HCT116 (cell line): Measurements from ENCODE around the gene CYP4F2. TPM values are rescaled to one million over a fixed set of nuclear protein-coding genes. Genes with fewer than 3 reads are reported as not detected.
A peak's percentile ranks its signal among the peaks of the same experiment; 100 is the strongest.

Source experiments
- ATAC-seq: fragments of 200-7000 bp; cut with Tn5 transposase; 2 replicates; pipeline ENCODE4 v1.9.1; 2020; ENCODE audit warnings: mild to moderate bottlenecking, moderate library complexity
- BruUV-seq: library from RNA; stranded (reverse); fragments of 400-500 nt; replicated peaks from 2 replicates; lab custom pipeline; 2021; lab: Mats Ljungman, UMichigan
- CTCF ChIA-PET: fragments of 300-600 bp; sonication (Branson Sonifier 250); formaldehyde crosslinking; loops from one replicate; lab custom pipeline; 2021; ENCODE audit warnings: antibody characterized with exemption; lab: Charles Lee
- POLR2A ChIA-PET: fragments of 300-600, 350-600 bp; sonication (Branson Sonifier 250); formaldehyde crosslinking; loops from one replicate; lab custom pipeline; 2021; ENCODE audit warnings: antibody characterized with exemption; lab: Charles Lee
- RAD21 ChIA-PET, 2 experiments: fragments of 300-600 bp; sonication (Branson Sonifier 250); formaldehyde crosslinking; loops; one replicate each; lab custom pipeline; 2023; ENCODE audit warnings: low total read pairs in 2 of 2; ENCODE audit not compliant: uncharacterized antibody in 2 of 2, unreplicated experiment in 2 of 2, low non-redundant PET in 1 of 2; lab: Charles Lee
- DNase-seq: peaks from one replicate; pipeline ENCODE4 v3.0.0-alpha.2; 2010; ENCODE audit warnings: low read depth, low spot score
- H2AFZ ChIP-seq: fragments of 200-600 bp; shearing (Covaris generic), sonication (generic); 2 replicates; pipeline ENCODE4 v1.6.1; 2017; ENCODE audit warnings: low read depth, mixed run types, mixed read lengths, antibody characterized with exemption, low read length; ENCODE audit not compliant: poor library complexity, severe bottlenecking
- H3K27ac ChIP-seq: 2 replicates; pipeline ENCODE4 v1.5.1; 2012; ENCODE audit warnings: low read depth, low read length
- H3K27me3 ChIP-seq: fragments of 200-600 bp; sonication (generic); 2 replicates; pipeline ENCODE4 v1.6.1; 2016; ENCODE audit warnings: mixed run types, low read length, mixed read lengths; ENCODE audit not compliant: insufficient read depth
- H3K36me3 ChIP-seq, 2 experiments: fragments of 200-500 bp in 1 of 2; fragments of 200-600 bp in 1 of 2; sonication (Bioruptor generic) in 1 of 2; sonication (generic) in 1 of 2; 2 replicates each; pipeline versions ENCODE4 v1.5.1 to v1.6.1; 2014 to 2016; ENCODE audit warnings: low read length in 2 of 2, inconsistent platforms in 1 of 2, mixed read lengths in 1 of 2, mixed run types in 1 of 2; ENCODE audit not compliant: insufficient read depth in 2 of 2, control insufficient read depth in 1 of 2
- H3K4me1 ChIP-seq, 2 experiments: fragments of 200-600 bp in 1 of 2; sonication (generic) in 1 of 2; 2 replicates each; pipeline versions ENCODE4 v1.5.1 to v1.6.1; 2012 to 2017; ENCODE audit warnings: low read length in 2 of 2, inconsistent platforms in 1 of 2, mild to moderate bottlenecking in 1 of 2, mixed read lengths in 1 of 2, mixed run types in 1 of 2, moderate library complexity in 1 of 2; ENCODE audit not compliant: insufficient read depth in 2 of 2, control insufficient read depth in 1 of 2
- H3K4me2 ChIP-seq: fragments of 200-600 bp; sonication (generic); 2 replicates; pipeline ENCODE4 v1.6.1; 2017; ENCODE audit warnings: mixed run types, low read length, mixed read lengths
- H3K4me3 ChIP-seq, 2 experiments: fragments of 200-600 bp in 1 of 2; sonication (generic) in 1 of 2; replicated peaks in 1 of 2; 2 replicates each; pipeline ENCODE4 v1.5.1; 2011 to 2016; ENCODE audit warnings: low read length in 2 of 2, control low read depth in 1 of 2, low read depth in 1 of 2, mild to moderate bottlenecking in 1 of 2, mixed read lengths in 1 of 2, mixed run types in 1 of 2
- H3K79me2 ChIP-seq: fragments of 200-600 bp; sonication (generic); 2 replicates; pipeline ENCODE4 v1.6.1; 2017; ENCODE audit warnings: mild to moderate bottlenecking, mixed run types, low read length, moderate library complexity, mixed read lengths; ENCODE audit not compliant: insufficient read depth
- H3K9ac ChIP-seq: fragments of 200-600 bp; sonication (generic); 2 replicates; pipeline ENCODE4 v1.6.1; 2016; ENCODE audit warnings: low read length, mixed read lengths
- H3K9me2 ChIP-seq: fragments of 200-600 bp; sonication (generic), shearing (Covaris generic); 2 replicates; pipeline ENCODE4 v1.6.1; 2017; ENCODE audit warnings: mixed run types, mild to moderate bottlenecking, moderate library complexity; ENCODE audit not compliant: insufficient read depth
- H3K9me3 ChIP-seq, 2 experiments: fragments of 200-500 bp in 1 of 2; fragments of 200-600 bp in 1 of 2; sonication (Bioruptor generic) in 1 of 2; sonication (generic) in 1 of 2; 2 replicates each; pipeline ENCODE4 v1.6.1; 2014 to 2017; ENCODE audit warnings: low read length in 2 of 2, mixed read lengths in 2 of 2, inconsistent platforms in 1 of 2, low read depth in 1 of 2, mild to moderate bottlenecking in 1 of 2, mixed run types in 1 of 2, moderate library complexity in 1 of 2; ENCODE audit not compliant: control insufficient read depth in 1 of 2, insufficient read depth in 1 of 2
- H4K20me1 ChIP-seq: fragments of 200-600 bp; sonication (generic), shearing (Covaris generic); 2 replicates; pipeline ENCODE4 v1.6.1; 2017; ENCODE audit warnings: mixed run types, mild to moderate bottlenecking, moderate library complexity; ENCODE audit not compliant: insufficient read depth
- ATF3 ChIP-seq: IDR thresholded peaks from 2 replicates; pipeline ENCODE4 v1.6.1; 2012
- CBX3 ChIP-seq: IDR thresholded peaks from 2 replicates; pipeline ENCODE4 v1.6.1; 2012; ENCODE audit warnings: low read depth
- CEBPB ChIP-seq: IDR thresholded peaks from 2 replicates; pipeline ENCODE4 v1.6.1; 2012; ENCODE audit warnings: low read depth
- EZH2phosphoT487 ChIP-seq: fragments of 200-600 bp; IDR thresholded peaks from 2 replicates; pipeline ENCODE4 v1.6.1; 2018; ENCODE audit warnings: antibody characterized with exemption, borderline replicate concordance
- MAX ChIP-seq: IDR thresholded peaks from 2 replicates; pipeline ENCODE4 v1.6.1; 2012
- POLR2AphosphoS5 ChIP-seq: IDR thresholded peaks from 2 replicates; pipeline ENCODE4 v1.6.1; 2011; ENCODE audit warnings: mild to moderate bottlenecking, low read depth, low read length, moderate library complexity
- SP1 ChIP-seq: IDR thresholded peaks from 2 replicates; pipeline ENCODE4 v1.6.1; 2012; ENCODE audit warnings: low read depth
- YY1 ChIP-seq: IDR thresholded peaks from 2 replicates; pipeline ENCODE4 v1.6.1; 2011; ENCODE audit warnings: low read length, low read depth, moderate library complexity, mild to moderate bottlenecking; ENCODE audit not compliant: insufficient replicate concordance; ENCODE audit errors: extremely low read depth
- ZFX ChIP-seq: fragments of 450-650 bp; IDR thresholded peaks from 2 replicates; pipeline ENCODE4 v1.6.1; 2017
- intact Hi-C: fragments of 100-400 bp; cut with micrococcal nuclease; formaldehyde crosslinking; loops from 2 replicates; pipeline ENCODE4 v1.10.0; 2022
- total RNA-seq: library from RNA; stranded (reverse); gene quantifications from one replicate; pipeline ENCODE4 v1.2.1, GENCODE V29; 2021; ENCODE audit not compliant: unreplicated experiment
- TF ChIP-seq, protein P1 (sequence below): IDR thresholded peaks from 2 replicates; pipeline ENCODE4 v1.6.1; 2012; ENCODE audit warnings: low read depth

CYP4F2 gene
- total RNA-seq, 1 experiment from 2014 or later: 1.1 TPM

DNA sequence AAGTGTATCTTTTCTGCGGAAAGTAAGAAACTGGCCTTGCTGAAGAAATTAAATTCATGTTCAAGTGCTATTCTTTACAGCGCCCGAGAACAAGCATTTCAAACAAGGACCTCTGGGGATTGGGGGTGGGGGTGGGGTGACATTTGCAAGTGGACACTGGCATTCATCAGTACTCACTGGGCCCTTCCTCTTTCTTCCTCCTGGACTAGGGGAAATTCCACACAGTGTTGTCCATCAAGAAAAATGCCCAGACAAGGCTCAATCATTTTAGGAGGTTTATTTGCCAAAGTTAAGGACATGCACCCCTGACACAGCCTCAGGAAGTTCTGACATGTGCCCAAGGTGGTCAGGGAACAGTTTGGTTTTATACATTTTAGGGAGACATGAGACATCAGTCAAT lies 59.5 kb downstream of the CYP4F2 start:
- Histone ChIP-seq H2AFZ (no peak overlapping the region), H3K4me2 (peak overlapping the region; percentile 78), H3K9me3 (no peaks in the 10 kb centered on the region), H3K4me3 (peak overlapping the region; percentile 59 to 60), H3K36me3 (peaks cover 0 to 14% of the 10 kb centered on the region in 2 experiments; a peak in 1 of 4 replicates), H4K20me1 (no peaks in the 10 kb centered on the region), H3K27ac (peak overlapping the region; percentile 100), H3K27me3 (no peaks in the 10 kb centered on the region), H3K9ac (peak overlapping the region; percentile 97), H3K4me1 (peaks cover 37 to 80% of the 10 kb centered on the region in 2 experiments), H3K79me2 (peaks cover 14% of the 10 kb centered on the region), H3K9me2 (no peaks in the 10 kb centered on the region)
- no peak for DNase-seq
- ChIA-PET CTCF (interaction anchor here (0.6 to 1.1 kb wide), 2 partner anchors 209 to 347 kb away, joined by 3 read pairs; partner anchors contain the start of gene FAM32A), POLR2A (interaction anchor here (0.6 to 2.4 kb wide), 2 partner anchors 26 to 1148 kb away, joined by 3 to 19 read pairs; no protein-coding TSS in a partner anchor), RAD21 (no interaction called here)
- TF ChIP-seq ZFX (no peak), POLR2AphosphoS5 (no peak), ATF3 (no peak), CBX3 (no peak), SP1 (no peak), EZH2phosphoT487 (no peak), CEBPB (no peak), YY1 (no peak), MAX (no peak)
- TF ChIP-seq, protein P1, sequence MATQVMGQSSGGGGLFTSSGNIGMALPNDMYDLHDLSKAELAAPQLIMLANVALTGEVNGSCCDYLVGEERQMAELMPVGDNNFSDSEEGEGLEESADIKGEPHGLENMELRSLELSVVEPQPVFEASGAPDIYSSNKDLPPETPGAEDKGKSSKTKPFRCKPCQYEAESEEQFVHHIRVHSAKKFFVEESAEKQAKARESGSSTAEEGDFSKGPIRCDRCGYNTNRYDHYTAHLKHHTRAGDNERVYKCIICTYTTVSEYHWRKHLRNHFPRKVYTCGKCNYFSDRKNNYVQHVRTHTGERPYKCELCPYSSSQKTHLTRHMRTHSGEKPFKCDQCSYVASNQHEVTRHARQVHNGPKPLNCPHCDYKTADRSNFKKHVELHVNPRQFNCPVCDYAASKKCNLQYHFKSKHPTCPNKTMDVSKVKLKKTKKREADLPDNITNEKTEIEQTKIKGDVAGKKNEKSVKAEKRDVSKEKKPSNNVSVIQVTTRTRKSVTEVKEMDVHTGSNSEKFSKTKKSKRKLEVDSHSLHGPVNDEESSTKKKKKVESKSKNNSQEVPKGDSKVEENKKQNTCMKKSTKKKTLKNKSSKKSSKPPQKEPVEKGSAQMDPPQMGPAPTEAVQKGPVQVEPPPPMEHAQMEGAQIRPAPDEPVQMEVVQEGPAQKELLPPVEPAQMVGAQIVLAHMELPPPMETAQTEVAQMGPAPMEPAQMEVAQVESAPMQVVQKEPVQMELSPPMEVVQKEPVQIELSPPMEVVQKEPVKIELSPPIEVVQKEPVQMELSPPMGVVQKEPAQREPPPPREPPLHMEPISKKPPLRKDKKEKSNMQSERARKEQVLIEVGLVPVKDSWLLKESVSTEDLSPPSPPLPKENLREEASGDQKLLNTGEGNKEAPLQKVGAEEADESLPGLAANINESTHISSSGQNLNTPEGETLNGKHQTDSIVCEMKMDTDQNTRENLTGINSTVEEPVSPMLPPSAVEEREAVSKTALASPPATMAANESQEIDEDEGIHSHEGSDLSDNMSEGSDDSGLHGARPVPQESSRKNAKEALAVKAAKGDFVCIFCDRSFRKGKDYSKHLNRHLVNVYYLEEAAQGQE: no peak
- BruUV-seq: no TSS peak
- no peak for ATAC-seq
- intact Hi-C loops: loop anchor here (5.0 kb wide), 2 partner anchors 229 to 344 kb away; no protein-coding TSS in a partner anchor
